BJ (cell line): ENCODE results near the gene PURB. TPM values are rescaled to one million over a fixed set of nuclear protein-coding genes. Genes with fewer than 3 reads are reported as not detected.

Experiments used
- CTCF ChIA-PET: fragments of 350-600 bp; formaldehyde crosslinking; extraction: SDS; loops from one replicate; lab custom pipeline; 2021; ENCODE audit warnings: antibody characterized with exemption, inconsistent platforms; lab: Yijun Ruan, JAX
- POLR2A ChIA-PET: fragments of 300-600 bp; sonication (Branson Sonifier 250); formaldehyde crosslinking; extraction: SDS; loops from one replicate; lab custom pipeline; 2021; ENCODE audit warnings: antibody characterized with exemption; lab: Charles Lee
- DNase-seq: peaks from one replicate; pipeline ENCODE4 v3.0.0-alpha.2; 2011; ENCODE audit warnings: low read depth
- H3K27me3 ChIP-seq: 2 replicates; pipeline ENCODE4 v1.6.0; 2011; ENCODE audit warnings: low read length; ENCODE audit not compliant: control insufficient read depth, insufficient read depth
- H3K36me3 ChIP-seq: 2 replicates; pipeline ENCODE4 v1.5.1; 2011; ENCODE audit warnings: low read length; ENCODE audit not compliant: control insufficient read depth, insufficient read depth
- H3K4me3 ChIP-seq: 2 replicates; pipeline ENCODE4 v1.5.1; 2011; ENCODE audit warnings: low read depth, mild to moderate bottlenecking, control low read depth, low read length
- polyA plus RNA-seq: library from polyadenylated mRNA; depleted of rRNA; stranded (reverse); fragments of >200 nt; gene quantifications from 2 replicates; pipeline ENCODE4 v1.2.3, GENCODE V29; 2011
- TF ChIP-seq, protein P1 (sequence below): IDR thresholded peaks from 2 replicates; pipeline ENCODE4 v1.5.1; 2011; ENCODE audit warnings: low read depth, mild to moderate bottlenecking, control low read depth, inconsistent platforms, low read length, moderate library complexity; ENCODE audit not compliant: insufficient read depth

The PURB gene
- polyA plus RNA-seq, 1 experiment: 2.5 TPM

DNA sequence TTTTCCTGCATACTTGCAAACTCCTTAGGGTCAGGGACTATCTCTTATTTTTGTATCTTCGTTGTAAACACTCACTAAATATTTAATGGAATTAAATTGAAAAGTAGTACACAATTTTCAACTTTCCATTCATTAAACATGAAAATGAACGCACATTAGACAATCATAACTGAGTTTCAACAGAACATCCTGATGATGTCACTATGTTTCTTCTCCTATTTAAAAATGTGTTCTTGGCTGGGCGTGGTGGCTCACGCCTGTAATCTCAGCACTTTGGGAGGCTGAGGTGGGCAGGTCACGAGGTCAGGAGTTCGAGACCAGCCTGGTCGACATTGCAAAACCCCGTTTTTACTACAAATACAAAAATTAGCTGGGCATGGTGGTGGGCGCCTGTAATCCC, 14.1 kb upstream of the PURB start:
- TF ChIP-seq, protein P1, sequence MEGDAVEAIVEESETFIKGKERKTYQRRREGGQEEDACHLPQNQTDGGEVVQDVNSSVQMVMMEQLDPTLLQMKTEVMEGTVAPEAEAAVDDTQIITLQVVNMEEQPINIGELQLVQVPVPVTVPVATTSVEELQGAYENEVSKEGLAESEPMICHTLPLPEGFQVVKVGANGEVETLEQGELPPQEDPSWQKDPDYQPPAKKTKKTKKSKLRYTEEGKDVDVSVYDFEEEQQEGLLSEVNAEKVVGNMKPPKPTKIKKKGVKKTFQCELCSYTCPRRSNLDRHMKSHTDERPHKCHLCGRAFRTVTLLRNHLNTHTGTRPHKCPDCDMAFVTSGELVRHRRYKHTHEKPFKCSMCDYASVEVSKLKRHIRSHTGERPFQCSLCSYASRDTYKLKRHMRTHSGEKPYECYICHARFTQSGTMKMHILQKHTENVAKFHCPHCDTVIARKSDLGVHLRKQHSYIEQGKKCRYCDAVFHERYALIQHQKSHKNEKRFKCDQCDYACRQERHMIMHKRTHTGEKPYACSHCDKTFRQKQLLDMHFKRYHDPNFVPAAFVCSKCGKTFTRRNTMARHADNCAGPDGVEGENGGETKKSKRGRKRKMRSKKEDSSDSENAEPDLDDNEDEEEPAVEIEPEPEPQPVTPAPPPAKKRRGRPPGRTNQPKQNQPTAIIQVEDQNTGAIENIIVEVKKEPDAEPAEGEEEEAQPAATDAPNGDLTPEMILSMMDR: no peak
- CTCF ChIA-PET: no interaction called here
- Histone ChIP-seq H3K27me3 (no peaks in the 10 kb centered on the region), H3K36me3 (no peaks in the 10 kb centered on the region), H3K4me3 (no peak overlapping the region)
- POLR2A ChIA-PET: no interaction called here
- no peak for DNase-seq

DNA sequence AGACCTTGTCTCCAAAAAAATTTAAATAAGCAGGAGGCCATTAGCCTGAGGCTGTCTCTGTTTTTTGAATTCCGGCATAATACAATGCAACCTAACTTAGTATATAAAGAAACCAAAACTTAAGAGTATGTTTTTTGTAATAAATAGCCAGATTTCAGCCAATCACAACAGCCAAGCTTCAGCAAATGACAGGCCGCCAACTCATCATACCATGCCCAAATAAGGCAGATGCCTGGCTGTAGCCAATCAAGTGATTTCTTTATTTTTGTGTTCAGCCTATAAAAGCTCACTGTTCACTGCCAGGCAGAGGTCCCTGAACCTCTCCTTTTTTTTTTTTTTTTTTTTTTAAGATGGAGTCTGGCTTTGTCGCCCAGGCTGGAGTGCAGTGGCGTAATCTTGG, 12.7 kb upstream of the PURB start:
- POLR2A ChIA-PET: no interaction called here
- no peak for DNase-seq
- TF ChIP-seq, protein P1: no peak
- Histone ChIP-seq H3K36me3 (no peaks in the 10 kb centered on the region), H3K27me3 (no peaks in the 10 kb centered on the region), H3K4me3 (no peak overlapping the region)
- CTCF ChIA-PET: interaction anchor here (1.6 kb wide), 1 partner anchor 12 kb away, joined by 3 read pairs; no protein-coding TSS in a partner anchor

GRCh38 chr7:44897309-44897708, 12.0 kb upstream of the PURB start:
- Histone ChIP-seq H3K36me3 (no peaks in the 10 kb centered on the region), H3K4me3 (no peak overlapping the region), H3K27me3 (no peaks in the 10 kb centered on the region)
- ChIA-PET CTCF (interaction anchor here (1.6 kb wide), 1 partner anchor 13 kb away, joined by 3 read pairs; no protein-coding TSS in a partner anchor), POLR2A (no interaction called here)
- no peak for DNase-seq
- TF ChIP-seq, protein P1: no peak

DNA sequence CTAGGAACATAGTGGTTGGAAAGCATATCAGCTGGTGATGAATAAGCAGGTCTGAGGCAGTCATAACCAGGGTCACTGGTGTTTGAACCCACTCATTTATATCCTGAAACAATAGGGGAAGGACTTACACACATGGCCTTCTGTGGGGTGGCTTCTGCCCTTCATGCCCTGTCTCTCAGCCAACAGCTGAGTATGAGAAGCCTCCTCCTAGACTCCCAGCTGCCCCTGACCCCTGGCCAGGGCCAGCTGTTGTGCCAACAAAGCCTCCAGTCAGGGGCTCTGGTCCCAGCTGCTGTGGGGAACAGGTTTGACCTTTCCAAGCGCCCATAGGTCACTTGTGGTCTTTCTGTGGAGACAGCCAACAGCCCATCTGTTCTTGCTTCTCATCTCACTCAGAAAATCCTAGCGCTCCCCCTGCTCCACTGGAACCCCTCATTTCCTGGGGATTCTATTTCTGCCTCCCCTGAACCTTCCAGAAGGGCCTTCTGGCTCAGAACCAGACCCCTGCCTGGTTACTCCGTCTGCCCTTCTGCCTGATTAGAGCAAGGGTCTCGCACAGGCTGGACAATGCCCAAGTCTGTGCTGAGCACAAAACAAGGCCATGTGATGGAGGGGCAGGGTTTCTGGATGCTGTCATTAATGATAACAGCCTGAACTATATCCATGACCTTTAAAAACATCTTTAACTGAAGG, 9.7 kb upstream of the PURB start:
- no peaks in the 10 kb centered on the region for H3K36me3 ChIP-seq
- ChIA-PET CTCF (interaction anchor here (1.4 kb wide), 1 partner anchor 38 kb away, joined by 3 read pairs; no protein-coding TSS in a partner anchor), POLR2A (no interaction called here)
- no peak overlapping the region for H3K4me3 ChIP-seq
- TF ChIP-seq, protein P1: no peak
- no peak for DNase-seq
- H3K27me3 ChIP-seq: no peaks in the 10 kb centered on the region

GRCh38 chr7:44893710-44894234, 8.4 kb upstream of the PURB start:
- ChIA-PET POLR2A (no interaction called here), CTCF (interaction anchor here (1.4 kb wide), 1 partner anchor 37 kb away, joined by 3 read pairs; no protein-coding TSS in a partner anchor)
- no peaks in the 10 kb centered on the region for H3K27me3 ChIP-seq
- no peak for DNase-seq
- H3K36me3 ChIP-seq: no peaks in the 10 kb centered on the region
- H3K4me3 ChIP-seq: no peak overlapping the region
- TF ChIP-seq, protein P1: no peak
